ENCODE measurements around the gene PSME3. TPM values are rescaled to one million over a fixed set of nuclear protein-coding genes. Genes with fewer than 3 reads are reported as not detected.
A peak's percentile ranks its signal among the peaks of the same experiment; 100 is the strongest.

Gene PSME3
- total and polyA plus RNA-seq, 8 donors = 26.4 to 75.8 (median 68.7) TPM

DNA sequence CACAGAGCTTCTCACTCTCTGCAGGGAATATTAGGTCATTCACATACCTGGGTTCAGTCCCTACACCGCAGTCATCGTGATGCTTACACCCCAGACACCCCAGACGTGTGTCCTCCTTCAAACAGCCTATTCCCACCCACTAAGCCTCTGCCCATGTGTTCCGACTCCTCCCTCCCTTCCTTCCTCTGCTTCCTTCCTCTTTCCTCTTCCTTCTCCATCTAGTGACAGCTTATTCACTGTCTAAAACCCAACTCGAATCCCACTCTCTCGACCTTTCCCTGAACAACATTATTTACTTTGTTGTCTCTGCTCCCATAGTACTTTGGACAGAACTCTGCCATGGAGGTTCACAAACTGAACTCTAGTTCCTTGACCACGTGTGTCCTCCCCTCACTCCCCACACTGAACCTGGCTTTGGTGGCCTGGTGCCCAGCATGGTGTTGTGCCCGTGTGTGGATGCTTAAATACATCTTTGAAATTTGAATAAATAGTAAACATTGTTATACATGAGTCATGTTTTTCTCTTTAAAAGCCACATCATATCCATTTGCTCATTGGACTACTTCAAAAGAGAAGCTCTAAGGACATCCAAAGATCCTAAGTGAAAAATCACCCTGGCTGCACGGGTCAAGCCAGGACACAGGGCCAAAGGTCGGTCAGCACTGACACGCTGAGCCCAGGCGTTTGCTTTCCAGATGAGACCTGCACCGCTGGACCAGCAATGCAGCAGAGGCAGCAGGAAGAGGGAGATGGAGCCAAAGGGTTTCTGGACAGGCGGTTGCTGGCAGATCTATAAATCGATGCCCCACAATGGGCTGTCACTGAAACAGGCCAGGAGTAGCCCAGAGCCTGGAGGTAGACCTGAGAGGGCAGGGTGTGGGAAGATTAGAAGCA lies 53.3 kb downstream of the PSME3 start:
- Histone ChIP-seq H3K27me3 (no peaks in the 10 kb centered on the region), H3K36me3 (no peaks in the 10 kb centered on the region), H3K27ac (no peak overlapping the region), H3K9me3 (no peaks in the 10 kb centered on the region), H3K4me1 (peaks cover 0 to 24% (median 5%) of the 10 kb centered on the region in 4 donors), H3K4me3 (peak overlapping the region in 1 of 4 donors; percentile 4)
- TF ChIP-seq CTCF (IDR thresholded peaks at IDR 0.05) (no peak), EP300 (IDR thresholded peaks at IDR 0.05) (no peak), POLR2AphosphoS5 (IDR thresholded peaks at IDR 0.05) (no peak), POLR2A (IDR thresholded peaks at IDR 0.05) (no peak)
- 53 to 64% (median 59%) methylated on average over 15 of the region's 15 CpGs for WGBS, 5 donors
- DNase-seq = no peak
- intact Hi-C loops (cut with DNase I; ENCODE audit: low total_unique reads) = no loop called here

- Histone ChIP-seq H3K36me3 (no peaks in the 10 kb centered on the region), H3K4me3 (no peak overlapping the region), H3K27ac (no peak overlapping the region), H3K9me3 (no peaks in the 10 kb centered on the region), H3K4me1 (peaks cover 26 to 55% (median 35%) of the 10 kb centered on the region in 4 donors), H3K27me3 (no peaks in the 10 kb centered on the region)
- TF ChIP-seq EP300 (IDR thresholded peaks at IDR 0.05) (no peak), POLR2A (IDR thresholded peaks at IDR 0.05) (no peak), CTCF (IDR thresholded peaks at IDR 0.05) (no peak), POLR2AphosphoS5 (IDR thresholded peaks at IDR 0.05) (no peak)
- no peak for DNase-seq
- whole genome bisulfite sequencing, 5 donors = 88 to 95% (median 92%) methylated on average over 7 of the region's 7 CpGs
- intact Hi-C loops (cut with DNase I; ENCODE audit: low total_unique reads) = no loop called here
Observed at GRCh38 chr17:42889809-42890208, 56.6 kb downstream of the PSME3 start.

GRCh38 chr17:42891539-42892152 lies 58.4 kb downstream of the PSME3 start:
- H3K4me3 ChIP-seq = no peak overlapping the region
- TF ChIP-seq CTCF (IDR thresholded peaks at IDR 0.05) (no peak), EP300 (IDR thresholded peaks at IDR 0.05) (no peak), POLR2A (IDR thresholded peaks at IDR 0.05) (no peak), POLR2AphosphoS5 (IDR thresholded peaks at IDR 0.05) (no peak)
- H3K4me1 ChIP-seq = peaks cover 35 to 61% (median 45%) of the 10 kb centered on the region in 4 donors
- peak; percentile 56 for DNase-seq
- 42 to 69% (median 50%) methylated on average over 10 of the region's 10 CpGs for whole genome bisulfite sequencing, 5 donors
- intact Hi-C loops (cut with DNase I; ENCODE audit: low total_unique reads) = no loop called here
- no peaks in the 10 kb centered on the region for H3K9me3 ChIP-seq
- H3K27ac ChIP-seq = peak overlapping the region in 4 of 5 donors; percentile 45 to 80 (median 76)
- H3K27me3 ChIP-seq = no peaks in the 10 kb centered on the region
- H3K36me3 ChIP-seq = no peaks in the 10 kb centered on the region

GRCh38 chr17:42893359-42893758 lies 60.2 kb downstream of the PSME3 start:
- no peaks in the 10 kb centered on the region for H3K36me3 ChIP-seq
- intact Hi-C loops (cut with DNase I; ENCODE audit: low total_unique reads) = no loop called here
- H3K27ac ChIP-seq = peak overlapping the region; percentile 1 to 84 (median 70)
- peak in 1 of 2 donors; percentile 27 for DNase-seq
- peaks cover 35 to 55% (median 45%) of the 10 kb centered on the region in 4 donors for H3K4me1 ChIP-seq
- WGBS, 5 donors = 30 to 42% (median 37%) methylated on average over 4 of the region's 4 CpGs
- TF ChIP-seq EP300 (IDR thresholded peaks at IDR 0.05) (no peak), CTCF (IDR thresholded peaks at IDR 0.05) (no peak), POLR2A (IDR thresholded peaks at IDR 0.05) (no peak), POLR2AphosphoS5 (IDR thresholded peaks at IDR 0.05) (no peak)
- no peaks in the 10 kb centered on the region for H3K27me3 ChIP-seq
- no peak overlapping the region for H3K4me3 ChIP-seq
- no peaks in the 10 kb centered on the region for H3K9me3 ChIP-seq
